Measurements from ENCODE around the gene PDZD2. TPM values are rescaled to one million over a fixed set of nuclear protein-coding genes. Genes with fewer than 3 reads are reported as not detected.
A peak's percentile ranks its signal among the peaks of the same experiment; 100 is the strongest.

The PDZD2 gene
- 0.37 TPM for total RNA-seq (2021; ENCODE audit: unreplicated experiment)
- polyA plus RNA-seq (2012): 0.14 and 0.55 TPM in 2 replicates
- Bru-seq, nascent RNA: percentile 19 among the genes with signal in this experiment
- percentile 10 among the genes with signal in this experiment for BruChase-seq, experiment 1, labeled RNA remaining after a 6-hour chase
- BruChase-seq, experiment 2, labeled RNA remaining after a 2-hour chase: percentile 24 among the genes with signal in this experiment
- long read RNA-seq, partial matches to known transcripts: 0 of 2 reads
- long read RNA-seq, other reads (novel, unspliced or antisense): 2 of 2 reads

GRCh38 chr5:31638748-31639418, at the start of gene PDZD2:
Gene PDZD2, plus strand, starts transcription at chr5:31639131.
- POLR2A ChIA-PET: interaction anchor here (1.0 kb wide), 1 partner anchor 13 kb away, joined by 3 read pairs; no protein-coding TSS in a partner anchor
- H3K9ac ChIP-seq (ENCODE audit: low read length): peak within 1 kb of the TSS; percentile 33
- H3K27ac ChIP-seq (ENCODE audit: low read depth, low read length): peak within 1 kb of the TSS; percentile 28; the same call in 1 of the 2 replicates
- ATAC-seq: peak; percentile 89
- intact Hi-C loops (cut with micrococcal nuclease): no loop called here
- no peaks in the 10 kb centered on the region for H3K9me2 ChIP-seq (ENCODE audit: insufficient read depth)
- BruUV-seq (replicated peaks): no TSS peak
- H3K4me3 ChIP-seq (replicated peaks in 1 of 2; ENCODE audit: low read depth in 1 of 2, low read length in 2 of 2): peak within 1 kb of the TSS; percentile 44 to 71
- H3K36me3 ChIP-seq (ENCODE audit: control insufficient read depth in 1 of 2, insufficient read depth in 2 of 2, low read length in 2 of 2): no peaks in the 10 kb centered on the region
- peak within 1 kb of the TSS; percentile 86 for H2AFZ ChIP-seq (ENCODE audit: low read depth, low read length, poor library complexity, severe bottlenecking)
- no peaks in the 10 kb centered on the region for H3K79me2 ChIP-seq (ENCODE audit: insufficient read depth, low read length)
- peak; percentile 48 for DNase-seq (ENCODE audit: low read depth, low spot score)
- no peaks in the 10 kb centered on the region for H3K9me3 ChIP-seq (ENCODE audit: control insufficient read depth in 1 of 2, insufficient read depth in 1 of 2, low read depth in 1 of 2, low read length in 2 of 2)
- H4K20me1 ChIP-seq (ENCODE audit: insufficient read depth): no peaks in the 10 kb centered on the region
- RAD21 ChIA-PET (ENCODE audit: low non-redundant PET in 1 of 2, low total read pairs in 2 of 2, uncharacterized antibody in 2 of 2, unreplicated experiment in 2 of 2): no interaction called here
- CTCF ChIA-PET: interaction anchor here (0.6 to 2.0 kb wide), 3 partner anchors 9 to 170 kb away, joined by 3 to 5 read pairs (median 4); no protein-coding TSS in a partner anchor
- H3K27me3 ChIP-seq (ENCODE audit: insufficient read depth, low read length): no peaks in the 10 kb centered on the region
- H3K4me2 ChIP-seq (ENCODE audit: low read length): peak within 1 kb of the TSS; percentile 91
- H3K4me1 ChIP-seq (ENCODE audit: control insufficient read depth in 1 of 2, insufficient read depth in 2 of 2, low read length in 2 of 2): peaks cover 7 to 14% of the 10 kb centered on the region in 2 experiments; a peak in 3 of 4 replicates
- TF ChIP-seq YY1 (IDR thresholded peaks at IDR 0.05; ENCODE audit: extremely low read depth, insufficient replicate concordance, low read depth, low read length): no peak
- TF ChIP-seq MAX (IDR thresholded peaks at IDR 0.05): no peak
- TF ChIP-seq POLR2A (IDR thresholded peaks at IDR 0.05; ENCODE audit: borderline replicate concordance, extremely low read depth, insufficient read depth, insufficient read length): no peak
- no peak for TF ChIP-seq CEBPB (IDR thresholded peaks at IDR 0.05; ENCODE audit: low read depth)
- TF ChIP-seq ZBTB33 (IDR thresholded peaks at IDR 0.05; ENCODE audit: extremely low read depth, insufficient replicate concordance, low read length): no peak
- TF ChIP-seq EZH2 (IDR thresholded peaks at IDR 0.05): no peak
- no peak for TF ChIP-seq EGR1 (IDR thresholded peaks at IDR 0.05; ENCODE audit: low read depth)
- no peak for TF ChIP-seq JUND (IDR thresholded peaks at IDR 0.05)
- no peak for TF ChIP-seq SIN3A (IDR thresholded peaks at IDR 0.05; ENCODE audit: low read depth)
- TF ChIP-seq FOSL1 (IDR thresholded peaks at IDR 0.05; ENCODE audit: low read depth): no peak
- no peak for TF ChIP-seq ELF1 (IDR thresholded peaks at IDR 0.05; ENCODE audit: borderline replicate concordance, low read depth)
- peak; percentile 45; the same call in 1 of the 2 replicates for TF ChIP-seq ZFX (IDR thresholded peaks at IDR 0.05)
- TF ChIP-seq REST (IDR thresholded peaks at IDR 0.05; ENCODE audit: low read depth): no peak
- peak; percentile 18; the same call in 1 of the 2 replicates for TF ChIP-seq POLR2AphosphoS5 (IDR thresholded peaks at IDR 0.05; ENCODE audit: low read depth, low read length)
- peak in 2 of 3 experiments; percentile 25 to 47; a peak in 3 of 6 replicates for TF ChIP-seq CTCF (IDR thresholded peaks at IDR 0.05 in 2 of 3, conservative IDR thresholded peaks at IDR 0.05 in 1 of 3; ENCODE audit: borderline replicate concordance in 1 of 3, insufficient read depth in 1 of 3, low read depth in 2 of 3, low read length in 2 of 3)
- no peak for TF ChIP-seq CBX3 (IDR thresholded peaks at IDR 0.05; ENCODE audit: low read depth)
- no peak for TF ChIP-seq SRF (IDR thresholded peaks at IDR 0.05; ENCODE audit: low read depth)
- no peak for TF ChIP-seq TCF7L2 (IDR thresholded peaks at IDR 0.05; ENCODE audit: borderline replicate concordance, extremely low read depth, insufficient read depth, insufficient read length)
- TF ChIP-seq SP1 (IDR thresholded peaks at IDR 0.05; ENCODE audit: low read depth): no peak
